SK-N-SH (cell line): ENCODE results near the gene SCUBE3. TPM values are rescaled to one million over a fixed set of nuclear protein-coding genes. Genes with fewer than 3 reads are reported as not detected.

ENCODE experiments used
- CTCF ChIA-PET: fragments of 300-600, 350-600 bp; formaldehyde crosslinking; extraction: SDS; loops from one replicate; lab custom pipeline; 2021; lab: Yijun Ruan, JAX
- POLR2A ChIA-PET: fragments of 350-600 bp; sonication (Branson Sonifier 250); formaldehyde crosslinking; extraction: SDS; loops from one replicate; lab custom pipeline; 2020; ENCODE audit warnings: antibody characterized with exemption, inconsistent platforms; lab: Yijun Ruan, JAX
- DNase-seq: peaks from one replicate; pipeline ENCODE4 v3.0.0; 2012
- H2AFZ ChIP-seq: fragments of 200-600 bp; sonication (generic); 2 replicates; pipeline ENCODE4 v1.8.1; 2016; ENCODE audit warnings: antibody characterized with exemption, mild to moderate bottlenecking, low read depth
- H3F3A ChIP-seq: fragments of 200-600 bp; sonication (generic); replicated peaks from 2 replicates; pipeline ENCODE3; 2016; ENCODE audit warnings: antibody characterized with exemption, mild to moderate bottlenecking; ENCODE audit not compliant: insufficient read depth
- H3K27ac ChIP-seq, 2 experiments: fragments of 200-500 bp in 1 of 2; fragments of 200-600 bp in 1 of 2; sonication (Bioruptor generic) in 1 of 2; sonication (generic), shearing (Covaris generic) in 1 of 2; 2 replicates each; pipeline versions ENCODE4 v1.5.1 to v1.6.1; 2014 to 2016; ENCODE audit warnings: low read depth in 2 of 2, inconsistent platforms in 1 of 2, low read length in 1 of 2, mild to moderate bottlenecking in 1 of 2, mixed read lengths in 1 of 2
- H3K27me3 ChIP-seq: fragments of 200-600 bp; sonication (generic), shearing (Covaris generic); 2 replicates; pipeline ENCODE4 v1.6.1; 2016; ENCODE audit warnings: mixed run types; ENCODE audit not compliant: insufficient read depth
- H3K36me3 ChIP-seq, 2 experiments: fragments of 200-500 bp in 1 of 2; fragments of 200-600 bp in 1 of 2; sonication (Bioruptor generic) in 1 of 2; sonication (generic) in 1 of 2; replicated peaks in 1 of 2; 2 replicates each; pipeline versions ENCODE3 to v1.5.1; 2014 to 2016; ENCODE audit warnings: low read length in 1 of 2, mild to moderate bottlenecking in 1 of 2; ENCODE audit not compliant: insufficient read depth in 2 of 2, control insufficient read depth in 1 of 2
- H3K4me1 ChIP-seq, 2 experiments: fragments of 200-500 bp in 1 of 2; fragments of 200-600 bp in 1 of 2; sonication (Bioruptor generic) in 1 of 2; sonication (generic), shearing (Covaris generic) in 1 of 2; 2 replicates each; pipeline versions ENCODE4 v1.5.1 to v1.6.1; 2014 to 2016; ENCODE audit warnings: low read depth in 1 of 2, low read length in 1 of 2, mixed run types in 1 of 2; ENCODE audit not compliant: insufficient read depth in 2 of 2, control insufficient read depth in 1 of 2
- H3K4me2 ChIP-seq: fragments of 200-600 bp; sonication (generic), shearing (Covaris generic); 2 replicates; pipeline ENCODE4 v1.6.1; 2017; ENCODE audit warnings: mixed run types
- H3K4me3 ChIP-seq, 2 experiments: fragments of 200-500 bp in 1 of 2; fragments of 200-600 bp in 1 of 2; sonication (Bioruptor generic) in 1 of 2; sonication (generic), shearing (Covaris generic) in 1 of 2; 2 replicates each; pipeline versions ENCODE4 v1.5.1 to v1.8.1; 2014 to 2016; ENCODE audit warnings: low read depth in 2 of 2, inconsistent platforms in 1 of 2, low read length in 1 of 2, mild to moderate bottlenecking in 1 of 2, mixed read lengths in 1 of 2, moderate library complexity in 1 of 2
- H3K79me2 ChIP-seq: fragments of 200-600 bp; sonication (generic); 2 replicates; pipeline ENCODE4 v1.8.1; 2017; ENCODE audit warnings: mild to moderate bottlenecking; ENCODE audit not compliant: insufficient read depth
- H3K9ac ChIP-seq: fragments of 200-600 bp; sonication (generic); 2 replicates; pipeline ENCODE4 v1.6.1; 2017; ENCODE audit warnings: mixed run types
- H3K9me2 ChIP-seq: fragments of 200-600 bp; sonication (generic); 2 replicates; pipeline ENCODE4 v1.6.1; 2017; ENCODE audit warnings: mixed run types
- H3K9me3 ChIP-seq: fragments of 200-600 bp; sonication (generic); 2 replicates; pipeline ENCODE4 v1.6.1; 2017; ENCODE audit warnings: mixed run types, mild to moderate bottlenecking, moderate library complexity
- H4K20me1 ChIP-seq: fragments of 200-600 bp; sonication (generic); 2 replicates; pipeline ENCODE4 v1.6.1; 2017; ENCODE audit warnings: mild to moderate bottlenecking, mixed run types; ENCODE audit not compliant: insufficient read depth
- CTCF ChIP-seq: fragments of 200-600 bp; sonication (generic); IDR thresholded peaks from 2 replicates; pipeline ENCODE4 v1.6.1; 2017; ENCODE audit warnings: antibody characterized with exemption, mild to moderate bottlenecking, moderate library complexity
- ELF1 ChIP-seq: IDR thresholded peaks from 2 replicates; pipeline ENCODE4 v1.4.0; 2012
- EP300 ChIP-seq, 2 experiments: IDR thresholded peaks; 2 replicates each; pipeline versions ENCODE4 v1.4.0 to v1.6.1; 2012; ENCODE audit warnings: borderline replicate concordance in 1 of 2, low read depth in 1 of 2, low read length in 1 of 2
- FOXM1 ChIP-seq: IDR thresholded peaks from 2 replicates; pipeline ENCODE4 v1.4.0; 2012; ENCODE audit warnings: low read depth, mild to moderate bottlenecking
- GABPA ChIP-seq: IDR thresholded peaks from 2 replicates; pipeline ENCODE4 v1.4.0; 2012; ENCODE audit warnings: low read depth, mild to moderate bottlenecking
- GATA2 ChIP-seq: sonication (generic); formaldehyde crosslinking; IDR thresholded peaks from 2 replicates; pipeline ENCODE4 v1.5.0; 2020; ENCODE audit warnings: mild to moderate bottlenecking, missing genetic modification reagents
- JUND ChIP-seq: IDR thresholded peaks from 2 replicates; pipeline ENCODE4 v1.4.0; 2012
- MXI1 ChIP-seq: IDR thresholded peaks from 2 replicates; pipeline ENCODE4 v1.6.1; 2012; ENCODE audit warnings: mild to moderate bottlenecking, low read depth, low read length, improper control_type of control experiment
- NFIC ChIP-seq: IDR thresholded peaks from 2 replicates; pipeline ENCODE4 v1.4.0; 2012; ENCODE audit warnings: borderline replicate concordance
- NRF1 ChIP-seq: IDR thresholded peaks from 2 replicates; pipeline ENCODE4 v1.6.1; 2012; ENCODE audit warnings: low read depth, mild to moderate bottlenecking, low read length
- PBX3 ChIP-seq: IDR thresholded peaks from 2 replicates; pipeline ENCODE4; 2012
- POLR2AphosphoS5 ChIP-seq: IDR thresholded peaks from 2 replicates; pipeline ENCODE4 v1.6.1; 2012; ENCODE audit warnings: low read depth, low read length
- RXRA ChIP-seq: IDR thresholded peaks from 2 replicates; pipeline ENCODE4 v1.4.0; 2012; ENCODE audit warnings: low read depth, mild to moderate bottlenecking, borderline replicate concordance
- SIN3A ChIP-seq: IDR thresholded peaks from 2 replicates; pipeline ENCODE4 v1.6.1; 2012; ENCODE audit warnings: low read depth, mild to moderate bottlenecking, low read length, moderate library complexity, borderline replicate concordance
- TEAD4 ChIP-seq: IDR thresholded peaks from 2 replicates; pipeline ENCODE4 v1.4.0; 2012; ENCODE audit warnings: mild to moderate bottlenecking, borderline replicate concordance; ENCODE audit not compliant: insufficient read depth
- ZBTB33 ChIP-seq: IDR thresholded peaks from 2 replicates; pipeline ENCODE4 v1.4.0; 2012; ENCODE audit warnings: low read depth, borderline replicate concordance
- WGBS: methylation state at CpG from one replicate; pipeline ENCODE4 v1.1.6; 2017; ENCODE audit warnings: low lambda C conversion rate; 5-methylcytosine and 5-hydroxymethylcytosine counted together
- polyA plus RNA-seq, 3 experiments: library from polyadenylated mRNA; depleted of rRNA; stranded (reverse); fragments of >200 nt; gene quantifications; 2 replicates each; pipeline ENCODE4 v1.2.3, GENCODE V29; 2012
- TF ChIP-seq, protein P1 (sequence below): IDR thresholded peaks from 2 replicates; pipeline ENCODE4 v1.4.0; 2012; ENCODE audit warnings: low read depth

SCUBE3 gene
- polyA plus RNA-seq, 1 of the 3 experiments (the other 2 are of a cell fraction): 2.0 TPM

GRCh38 chr6:35218021-35218420 lies 4.3 kb downstream of the SCUBE3 start:
- DNase-seq: no peak
- Histone ChIP-seq H3K4me2 (no peak overlapping the region), H3K27ac (no peak overlapping the region), H3K9ac (no peak overlapping the region), H3K27me3 (no peaks in the 10 kb centered on the region), H4K20me1 (no peaks in the 10 kb centered on the region), H3K9me2 (no peaks in the 10 kb centered on the region), H3K4me3 (no peak overlapping the region), H3F3A (no peaks in the 10 kb centered on the region), H3K36me3 (no peaks in the 10 kb centered on the region), H3K9me3 (no peaks in the 10 kb centered on the region), H3K4me1 (peaks cover 0 to 4% of the 10 kb centered on the region in 2 experiments; a peak in 1 of 4 replicates), H2AFZ (no peak overlapping the region), H3K79me2 (peaks cover 9% of the 10 kb centered on the region; the same call in 1 of the 2 replicates)
- POLR2A ChIA-PET: no interaction called here
- 98% methylated on average over 4 of the region's 4 CpGs for WGBS
- TF ChIP-seq ELF1 (no peak), TEAD4 (no peak), GABPA (no peak), ZBTB33 (no peak), PBX3 (no peak), FOXM1 (no peak), EP300 (IDR thresholded peaks at IDR 0.05; ENCODE audit: borderline replicate concordance in 1 of 2, low read depth in 1 of 2, low read length in 1 of 2) (no peak), GATA2 (CRISPR knock-in tag) (no peak), NFIC (no peak), SIN3A (no peak), NRF1 (no peak), JUND (no peak), RXRA (no peak), POLR2AphosphoS5 (no peak), MXI1 (no peak), CTCF (no peak)
- TF ChIP-seq, protein P1, sequence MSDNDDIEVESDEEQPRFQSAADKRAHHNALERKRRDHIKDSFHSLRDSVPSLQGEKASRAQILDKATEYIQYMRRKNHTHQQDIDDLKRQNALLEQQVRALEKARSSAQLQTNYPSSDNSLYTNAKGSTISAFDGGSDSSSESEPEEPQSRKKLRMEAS: no peak
- CTCF ChIA-PET: interaction anchor here (2.2 to 8.7 kb wide), 2 partner anchors 13 to 23 kb away, joined by 14 to 57 read pairs; no protein-coding TSS in a partner anchor
